ENCODE results near the gene MET. TPM values are rescaled to one million over a fixed set of nuclear protein-coding genes. Genes with fewer than 3 reads are reported as not detected.

MET gene
- total and polyA plus RNA-seq, 7 experiments from 2014 or later, result 0.19 to 1.0 (median 0.73) TPM; not detected in 4

DNA sequence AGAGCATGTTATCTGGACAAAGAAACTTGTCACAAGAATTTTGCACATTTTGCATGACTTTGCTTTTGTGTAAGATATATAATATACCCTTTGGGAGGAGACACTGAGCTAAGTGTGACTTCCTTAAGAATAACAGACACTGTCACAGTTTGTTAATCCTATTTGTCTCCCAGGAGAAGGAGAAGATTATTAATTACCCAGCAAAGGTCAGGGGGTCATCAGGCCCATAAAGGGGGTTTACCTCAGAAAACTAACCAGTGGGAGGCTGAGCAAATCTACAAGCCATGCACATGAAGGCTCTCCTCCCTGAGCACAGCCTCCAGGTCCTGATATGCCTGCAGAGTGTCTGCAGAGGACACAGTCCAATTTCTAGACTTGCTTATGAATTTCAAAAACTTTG, 10.1 kb upstream of the MET start:
- no peak overlapping the region for H3K4me3 Mint-ChIP-seq
- DNase-seq (no peak), ATAC-seq (no peak)
- Histone ChIP-seq H3K9me3 (ENCODE audit: control insufficient read depth in 2 of 3, low read length in 3 of 3) (no peaks in the 10 kb centered on the region), H3K4me1 (ENCODE audit: control insufficient read depth in 2 of 2, insufficient read depth in 2 of 2, low read length in 2 of 2) (no peaks in the 10 kb centered on the region), H3K27ac (ENCODE audit: low read depth, low read length) (no peak overlapping the region), H3K36me3 (ENCODE audit: control insufficient read depth in 2 of 3, insufficient read depth in 3 of 3, low read length in 3 of 3) (no peaks in the 10 kb centered on the region), H3K27me3 (ENCODE audit: control insufficient read depth in 2 of 2, insufficient read depth in 2 of 2, low read length in 2 of 2) (no peaks in the 10 kb centered on the region), H3K4me3 (ENCODE audit: low read length) (no peak overlapping the region)
- POLR2A ChIA-PET, result no interaction called here
- H3K27ac Mint-ChIP-seq, result no peak overlapping the region
- H3K27me3 Mint-ChIP-seq, result peaks cover 21 to 46% (median 36%) of the 10 kb centered on the region in 5 donors
- H3K4me1 Mint-ChIP-seq, result peaks cover 0 to 2% (median 0%) of the 10 kb centered on the region in 7 donors
- H3K9me3 Mint-ChIP-seq, result peaks cover 0 to 12% (median 3%) of the 10 kb centered on the region in 11 donors
- CTCF ChIA-PET, result no interaction called here
- H3K36me3 Mint-ChIP-seq, result no peaks in the 10 kb centered on the region
- intact Hi-C loops (cut with micrococcal nuclease), result no loop called here

DNA sequence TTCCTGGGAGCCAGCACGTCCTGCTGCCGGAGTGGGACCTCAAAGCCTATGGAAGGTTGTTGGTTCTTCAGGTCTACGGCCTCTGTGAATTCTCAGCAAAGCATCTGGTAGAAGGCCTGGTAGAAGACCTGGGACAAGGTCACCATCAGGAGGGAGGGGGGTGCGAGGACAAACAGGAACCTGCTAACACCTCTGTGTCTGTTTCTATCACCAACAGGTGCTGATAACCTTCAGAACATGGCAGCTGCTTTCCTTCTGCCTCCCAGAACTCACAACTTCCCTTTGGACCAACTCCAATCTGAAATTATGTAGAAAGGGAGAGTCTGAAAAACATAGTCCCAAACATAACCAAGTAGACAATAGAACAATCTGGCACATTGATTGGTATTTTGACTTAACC, 8.3 kb upstream of the MET start:
- ATAC-seq (no peak), DNase-seq (no peak)
- Mint-ChIP-seq H3K36me3 (no peaks in the 10 kb centered on the region), H3K4me1 (peaks cover 0 to 2% (median 0%) of the 10 kb centered on the region in 7 donors), H3K4me3 (no peak overlapping the region), H3K9me3 (peaks cover 0 to 12% (median 2%) of the 10 kb centered on the region in 11 donors), H3K27ac (no peak overlapping the region), H3K27me3 (peaks cover 34 to 54% (median 37%) of the 10 kb centered on the region in 5 donors)
- ChIA-PET CTCF (no interaction called here), POLR2A (no interaction called here)
- Histone ChIP-seq H3K27ac (ENCODE audit: low read depth, low read length) (no peak overlapping the region), H3K27me3 (ENCODE audit: control insufficient read depth in 2 of 2, insufficient read depth in 2 of 2, low read length in 2 of 2) (no peaks in the 10 kb centered on the region), H3K9me3 (ENCODE audit: control insufficient read depth in 2 of 3, low read length in 3 of 3) (no peaks in the 10 kb centered on the region), H3K4me3 (ENCODE audit: low read length) (no peak overlapping the region), H3K36me3 (ENCODE audit: control insufficient read depth in 2 of 3, insufficient read depth in 3 of 3, low read length in 3 of 3) (no peaks in the 10 kb centered on the region), H3K4me1 (ENCODE audit: control insufficient read depth in 2 of 2, insufficient read depth in 2 of 2, low read length in 2 of 2) (no peaks in the 10 kb centered on the region)
- intact Hi-C loops (cut with micrococcal nuclease), result no loop called here

DNA sequence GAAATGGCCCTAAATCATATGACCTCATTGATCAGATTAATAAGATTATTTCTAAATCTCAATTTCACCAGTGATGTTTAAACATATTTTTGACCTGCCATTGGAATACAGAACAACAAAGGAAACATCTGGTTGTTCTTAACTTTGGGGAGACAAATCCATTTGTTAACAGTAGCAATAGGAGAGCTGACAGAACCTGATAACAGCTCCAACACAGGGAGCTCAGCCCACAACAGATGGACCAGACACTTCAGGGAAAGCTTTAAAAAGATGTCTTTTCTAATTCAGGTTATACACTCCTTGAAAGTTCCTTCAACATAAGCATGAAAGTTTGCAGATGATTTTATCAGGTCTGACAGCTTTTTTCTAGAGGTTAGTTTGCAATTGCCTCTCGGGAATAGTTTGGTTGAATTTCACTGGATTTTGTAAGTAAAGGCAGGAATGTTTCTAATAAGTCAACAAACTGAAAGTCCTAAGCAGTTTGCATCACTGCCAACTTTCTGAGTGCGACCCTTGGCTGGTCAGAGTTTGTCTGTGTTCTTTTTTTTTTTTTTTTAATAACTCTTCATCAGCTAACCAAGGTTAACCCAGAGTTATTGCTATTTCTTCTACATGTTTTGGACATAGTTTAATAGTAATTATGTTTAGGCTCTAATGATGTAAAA, 6.5 kb upstream of the MET start:
- intact Hi-C loops (cut with micrococcal nuclease), result no loop called here
- H3K4me1 Mint-ChIP-seq, result peaks cover 0 to 2% (median 0%) of the 10 kb centered on the region in 7 donors
- H3K36me3 Mint-ChIP-seq, result no peaks in the 10 kb centered on the region
- H3K27ac ChIP-seq (ENCODE audit: low read depth, low read length), result no peak overlapping the region
- ChIA-PET CTCF (no interaction called here), POLR2A (no interaction called here)
- no peak overlapping the region for H3K27ac Mint-ChIP-seq
- H3K4me1 ChIP-seq (ENCODE audit: control insufficient read depth in 2 of 2, insufficient read depth in 2 of 2, low read length in 2 of 2), result no peaks in the 10 kb centered on the region
- no peaks in the 10 kb centered on the region for H3K27me3 ChIP-seq (ENCODE audit: control insufficient read depth in 2 of 2, insufficient read depth in 2 of 2, low read length in 2 of 2)
- ATAC-seq (no peak), DNase-seq (no peak)
- H3K4me3 ChIP-seq (ENCODE audit: low read length), result no peak overlapping the region
- H3K4me3 Mint-ChIP-seq, result no peak overlapping the region
- H3K9me3 ChIP-seq (ENCODE audit: control insufficient read depth in 2 of 3, low read length in 3 of 3), result no peaks in the 10 kb centered on the region
- H3K9me3 Mint-ChIP-seq, result peaks cover 0 to 3% (median 0%) of the 10 kb centered on the region in 11 donors
- peaks cover 32 to 49% (median 44%) of the 10 kb centered on the region in 5 donors for H3K27me3 Mint-ChIP-seq
- no peaks in the 10 kb centered on the region for H3K36me3 ChIP-seq (ENCODE audit: control insufficient read depth in 2 of 3, insufficient read depth in 3 of 3, low read length in 3 of 3)

DNA sequence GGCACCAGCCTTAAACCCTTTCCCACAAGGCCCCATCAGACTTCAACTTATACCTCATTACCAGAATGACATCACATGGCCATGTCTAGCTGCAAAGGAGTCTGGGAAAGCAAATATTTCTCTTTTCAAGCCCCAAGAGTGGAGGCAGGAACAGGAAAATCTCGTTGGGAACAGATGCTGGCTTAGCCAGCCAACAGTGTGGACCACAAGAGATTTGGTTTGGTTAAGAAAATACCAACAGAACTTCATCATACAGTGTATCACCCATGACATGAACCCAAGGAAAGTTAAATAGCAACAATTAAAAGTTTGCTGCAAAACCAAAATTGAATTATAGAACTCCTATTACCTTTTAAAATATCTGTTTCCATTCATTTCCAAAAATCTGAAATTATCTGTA, 2.2 kb upstream of the MET start:
- Histone ChIP-seq H3K9me3 (ENCODE audit: control insufficient read depth in 2 of 3, low read length in 3 of 3) (no peaks in the 10 kb centered on the region), H3K27me3 (ENCODE audit: control insufficient read depth in 2 of 2, insufficient read depth in 2 of 2, low read length in 2 of 2) (no peaks in the 10 kb centered on the region), H3K36me3 (ENCODE audit: control insufficient read depth in 2 of 3, insufficient read depth in 3 of 3, low read length in 3 of 3) (no peaks in the 10 kb centered on the region), H3K27ac (ENCODE audit: low read depth, low read length) (no peak overlapping the region), H3K4me1 (ENCODE audit: control insufficient read depth in 2 of 2, insufficient read depth in 2 of 2, low read length in 2 of 2) (no peaks in the 10 kb centered on the region), H3K4me3 (ENCODE audit: low read length) (no peak overlapping the region)
- intact Hi-C loops (cut with micrococcal nuclease), result loop anchor here in 1 of 2 donors (5.0 kb wide), 1 partner anchor 118 kb away; no protein-coding TSS in a partner anchor
- Mint-ChIP-seq H3K27me3 (peaks cover 51 to 74% (median 56%) of the 10 kb centered on the region in 5 donors), H3K27ac (no peak overlapping the region), H3K9me3 (peaks cover 0 to 2% (median 0%) of the 10 kb centered on the region in 11 donors), H3K4me1 (peaks cover 0 to 12% (median 4%) of the 10 kb centered on the region in 7 donors), H3K36me3 (no peaks in the 10 kb centered on the region), H3K4me3 (no peak overlapping the region)
- ATAC-seq (no peak), DNase-seq (no peak)
- CTCF ChIA-PET, result no interaction called here
- POLR2A ChIA-PET, result no interaction called here

DNA sequence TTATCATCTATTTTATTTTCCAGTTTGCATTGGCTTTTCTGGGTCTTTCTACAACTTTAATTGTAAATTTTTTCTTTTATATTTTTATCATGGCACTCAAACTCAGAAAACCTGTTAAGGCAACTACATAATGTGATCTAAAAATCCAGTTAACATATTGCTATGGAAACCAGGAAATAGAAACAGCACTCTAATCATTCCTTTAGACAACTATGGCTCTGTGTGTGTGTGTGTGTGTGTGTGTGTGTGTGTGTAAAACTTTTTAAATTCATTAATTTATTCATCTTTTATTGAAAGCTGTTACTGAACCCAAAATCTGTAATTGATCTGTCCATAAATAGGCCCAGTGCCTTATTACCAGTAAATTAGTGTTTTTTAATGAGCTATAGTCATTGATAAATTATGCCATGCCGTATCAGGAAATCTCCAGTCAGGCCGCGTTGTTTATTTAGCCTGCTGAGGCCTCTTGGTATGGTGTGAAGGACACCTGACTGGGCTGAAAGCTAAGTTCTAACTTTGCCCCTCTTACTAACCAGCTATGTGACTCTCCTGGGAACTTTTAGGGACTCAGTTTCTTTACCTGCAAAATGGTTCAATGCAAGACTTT, 1.5 kb upstream of the MET start:
- peaks cover 47 to 71% (median 55%) of the 10 kb centered on the region in 5 donors for H3K27me3 Mint-ChIP-seq

DNA sequence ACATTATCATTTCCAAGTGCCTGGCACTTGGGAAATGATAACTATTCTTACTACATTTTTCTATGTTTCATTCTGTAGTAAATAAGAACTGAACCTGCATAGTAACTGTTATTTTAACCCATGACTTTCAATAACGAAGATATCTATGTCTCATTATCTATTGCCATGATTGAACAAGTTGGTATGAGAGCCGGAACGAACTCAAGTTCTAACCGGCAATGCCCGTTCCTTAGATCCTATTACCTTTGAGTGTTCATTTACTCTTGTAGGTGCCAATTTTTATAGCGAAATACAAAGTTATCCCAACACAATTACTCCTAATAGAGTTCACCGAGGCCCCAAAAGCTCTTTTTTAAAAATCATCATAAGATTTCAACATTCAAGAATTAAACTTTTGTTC, 885 bp upstream of the MET start:
- no peaks in the 10 kb centered on the region for H3K36me3 Mint-ChIP-seq
- DNase-seq, result no peak
- peaks cover 0 to 2% (median 0%) of the 10 kb centered on the region in 11 donors for H3K9me3 Mint-ChIP-seq
- ChIA-PET POLR2A (no interaction called here), CTCF (no interaction called here)
- ATAC-seq, result no peak
- Histone ChIP-seq H3K9me3 (ENCODE audit: control insufficient read depth in 2 of 3, low read length in 3 of 3) (no peaks in the 10 kb centered on the region), H3K4me1 (ENCODE audit: control insufficient read depth in 2 of 2, insufficient read depth in 2 of 2, low read length in 2 of 2) (no peaks in the 10 kb centered on the region), H3K36me3 (ENCODE audit: control insufficient read depth in 2 of 3, insufficient read depth in 3 of 3, low read length in 3 of 3) (no peaks in the 10 kb centered on the region), H3K27me3 (ENCODE audit: control insufficient read depth in 2 of 2, insufficient read depth in 2 of 2, low read length in 2 of 2) (no peaks in the 10 kb centered on the region), H3K27ac (ENCODE audit: low read depth, low read length) (no peak overlapping the region), H3K4me3 (ENCODE audit: low read length) (no peak overlapping the region)
- H3K4me3 Mint-ChIP-seq, result peak overlapping the region in 6 of 10 donors; percentile 7 to 55 (median 30)
- peaks cover 0 to 12% (median 4%) of the 10 kb centered on the region in 7 donors for H3K4me1 Mint-ChIP-seq
- H3K27ac Mint-ChIP-seq, result no peak overlapping the region
- H3K27me3 Mint-ChIP-seq, result peaks cover 41 to 72% (median 58%) of the 10 kb centered on the region in 5 donors
- intact Hi-C loops (cut with micrococcal nuclease), result loop anchor here in 1 of 2 donors (5.0 kb wide), 1 partner anchor 116 kb away; no protein-coding TSS in a partner anchor

More for the DNA sequence above, 1.5 kb upstream of the MET start:
- no peak overlapping the region for H3K4me3 ChIP-seq (ENCODE audit: low read length)
- Mint-ChIP-seq H3K4me3 (no peak overlapping the region), H3K4me1 (peaks cover 0 to 12% (median 4%) of the 10 kb centered on the region in 7 donors), H3K27ac (no peak overlapping the region), H3K9me3 (peaks cover 0 to 2% (median 0%) of the 10 kb centered on the region in 11 donors), H3K36me3 (no peaks in the 10 kb centered on the region)
- DNase-seq, result no peak
- intact Hi-C loops (cut with micrococcal nuclease), result loop anchor here in 1 of 2 donors (5.0 kb wide), 1 partner anchor 117 kb away; no protein-coding TSS in a partner anchor
- H3K27ac ChIP-seq (ENCODE audit: low read depth, low read length), result no peak overlapping the region
- no peaks in the 10 kb centered on the region for H3K4me1 ChIP-seq (ENCODE audit: control insufficient read depth in 2 of 2, insufficient read depth in 2 of 2, low read length in 2 of 2)
- no peaks in the 10 kb centered on the region for H3K36me3 ChIP-seq (ENCODE audit: control insufficient read depth in 2 of 3, insufficient read depth in 3 of 3, low read length in 3 of 3)
- no peaks in the 10 kb centered on the region for H3K27me3 ChIP-seq (ENCODE audit: control insufficient read depth in 2 of 2, insufficient read depth in 2 of 2, low read length in 2 of 2)
- ChIA-PET CTCF (no interaction called here), POLR2A (no interaction called here)
- no peaks in the 10 kb centered on the region for H3K9me3 ChIP-seq (ENCODE audit: control insufficient read depth in 2 of 3, low read length in 3 of 3)
- no peak for ATAC-seq

Data from naive thymus-derived CD4-positive, alpha-beta T cell (primary cell).